ENCODE measurements around the gene SIDT2.

Gene SIDT2

DNA sequence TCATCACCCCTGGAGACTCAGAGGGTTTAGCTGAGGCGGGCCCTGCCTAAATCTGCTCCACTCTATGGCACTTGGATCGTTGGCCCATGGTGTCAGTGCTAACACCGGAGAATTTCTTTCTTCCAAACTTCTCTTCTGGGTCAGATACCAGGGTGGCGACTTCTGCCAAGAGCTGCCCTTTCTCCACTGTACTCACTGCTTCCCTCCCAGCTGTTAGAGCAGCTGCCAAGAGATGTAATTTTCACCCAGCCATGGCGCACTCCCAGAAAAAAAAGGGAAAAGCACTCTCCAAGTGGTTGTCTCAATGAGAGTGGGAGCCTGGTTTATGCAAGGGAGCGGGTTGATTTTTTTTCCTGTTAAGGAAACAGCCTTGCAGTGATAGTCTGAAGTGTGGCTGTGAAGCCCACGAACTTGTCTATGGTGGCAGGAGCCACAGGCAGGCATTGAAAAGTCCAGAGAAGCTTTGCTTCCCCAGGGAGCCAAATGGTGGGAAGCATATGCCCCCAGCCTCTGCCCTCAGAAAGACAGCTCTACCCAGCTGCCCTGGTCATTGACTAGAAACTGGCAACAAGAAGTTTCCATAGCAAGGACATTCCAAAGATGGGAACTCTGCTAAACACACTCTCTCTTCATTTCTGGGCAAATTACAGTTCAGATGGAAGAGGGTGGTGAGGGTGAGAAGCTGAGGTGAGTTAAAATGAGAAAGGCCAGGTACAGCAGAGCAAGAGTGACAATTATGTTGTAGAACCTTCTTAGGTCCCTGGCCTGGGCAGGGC, 42.6 kb downstream of the SIDT2 start:
- Histone ChIP-seq H3K9me3 (ENCODE audit: control insufficient read depth, low read length) (no peaks in the 10 kb centered on the region), H3K4me2 (ENCODE audit: low read length) (no peak overlapping the region), H3K9ac (no peak overlapping the region), H3K36me3 (ENCODE audit: control insufficient read depth, insufficient read depth, low read length) (no peaks in the 10 kb centered on the region), H3K79me2 (no peaks in the 10 kb centered on the region), H3K27ac (peak overlapping the region; percentile 78), H3K4me3 (ENCODE audit: low read depth, low read length) (no peak overlapping the region), H3K4me1 (peaks cover 19% of the 10 kb centered on the region), H2AFZ (no peak overlapping the region), H3K27me3 (ENCODE audit: control insufficient read depth, insufficient read depth, low read length) (no peaks in the 10 kb centered on the region)
- no peak for TF ChIP-seq CTCF (IDR thresholded peaks at IDR 0.05)

DNA sequence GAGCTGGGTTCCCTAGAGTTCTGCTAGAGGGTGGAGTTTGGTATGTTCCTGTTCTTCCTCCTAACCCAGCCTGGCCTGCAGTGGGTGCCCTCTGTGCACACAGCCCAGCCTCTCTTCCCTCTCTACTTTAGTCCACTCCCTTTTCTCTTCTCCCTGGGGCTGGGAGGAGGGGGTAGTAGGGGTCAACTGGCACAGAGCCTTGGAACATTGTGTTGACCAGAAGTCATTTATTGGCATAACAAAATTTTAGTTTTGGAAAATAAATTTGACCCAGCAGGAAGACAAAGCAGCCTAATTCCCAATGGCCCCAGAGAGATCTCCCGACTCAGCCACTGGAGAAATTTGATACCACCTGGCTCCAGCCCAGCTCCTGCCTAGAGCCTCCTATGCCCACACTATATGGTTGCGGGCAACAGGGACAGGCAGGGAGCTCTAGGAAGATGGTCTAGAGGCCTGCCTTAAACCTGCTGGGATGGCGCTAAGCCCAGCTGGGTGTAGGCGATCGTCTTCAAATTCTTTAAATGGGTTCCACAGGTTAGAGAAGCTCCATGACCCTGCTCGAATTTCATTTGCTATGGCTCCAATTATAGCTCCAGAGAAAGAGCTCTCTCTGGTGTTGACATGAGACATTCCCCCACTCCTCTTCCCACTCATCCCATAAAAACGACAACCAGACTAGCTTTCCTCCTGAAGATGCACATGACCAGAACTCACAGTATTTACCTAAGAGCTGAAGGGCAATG, 43.4 kb downstream of the SIDT2 start:
- no peaks in the 10 kb centered on the region for H3K36me3 ChIP-seq (ENCODE audit: control insufficient read depth, insufficient read depth, low read length)
- H2AFZ ChIP-seq: no peak overlapping the region
- no peak overlapping the region for H3K9ac ChIP-seq
- peak overlapping the region; percentile 78 for H3K27ac ChIP-seq
- H3K9me3 ChIP-seq (ENCODE audit: control insufficient read depth, low read length): no peaks in the 10 kb centered on the region
- H3K79me2 ChIP-seq: no peaks in the 10 kb centered on the region
- no peak overlapping the region for H3K4me3 ChIP-seq (ENCODE audit: low read depth, low read length)
- H3K4me2 ChIP-seq (ENCODE audit: low read length): no peak overlapping the region
- TF ChIP-seq CTCF (IDR thresholded peaks at IDR 0.05): no peak
- H3K27me3 ChIP-seq (ENCODE audit: control insufficient read depth, insufficient read depth, low read length): no peaks in the 10 kb centered on the region
- H3K4me1 ChIP-seq: peaks cover 19% of the 10 kb centered on the region

- no peaks in the 10 kb centered on the region for H3K36me3 ChIP-seq (ENCODE audit: control insufficient read depth, insufficient read depth, low read length)
- H3K4me2 ChIP-seq (ENCODE audit: low read length): no peak overlapping the region
- H3K9me3 ChIP-seq (ENCODE audit: control insufficient read depth, low read length): no peaks in the 10 kb centered on the region
- TF ChIP-seq CTCF (IDR thresholded peaks at IDR 0.05): no peak
- H3K9ac ChIP-seq: no peak overlapping the region
- no peaks in the 10 kb centered on the region for H3K79me2 ChIP-seq
- no peaks in the 10 kb centered on the region for H3K27me3 ChIP-seq (ENCODE audit: control insufficient read depth, insufficient read depth, low read length)
- peaks cover 19% of the 10 kb centered on the region for H3K4me1 ChIP-seq
- H3K4me3 ChIP-seq (ENCODE audit: low read depth, low read length): no peak overlapping the region
- no peak overlapping the region for H3K27ac ChIP-seq
- no peak overlapping the region for H2AFZ ChIP-seq
Measured at GRCh38 chr11:117222991-117223740, 44.6 kb downstream of the SIDT2 start.

GRCh38 chr11:117223741-117224689, 45.5 kb downstream of the SIDT2 start:
- Histone ChIP-seq H2AFZ (no peak overlapping the region), H3K27ac (no peak overlapping the region), H3K9me3 (ENCODE audit: control insufficient read depth, low read length) (no peaks in the 10 kb centered on the region), H3K4me2 (ENCODE audit: low read length) (no peak overlapping the region), H3K36me3 (ENCODE audit: control insufficient read depth, insufficient read depth, low read length) (no peaks in the 10 kb centered on the region), H3K4me3 (ENCODE audit: low read depth, low read length) (no peak overlapping the region), H3K79me2 (no peaks in the 10 kb centered on the region), H3K4me1 (peaks cover 19% of the 10 kb centered on the region), H3K9ac (no peak overlapping the region), H3K27me3 (ENCODE audit: control insufficient read depth, insufficient read depth, low read length) (no peaks in the 10 kb centered on the region)
- TF ChIP-seq CTCF (IDR thresholded peaks at IDR 0.05): no peak
